Stomach smooth muscle (tissue), 2 donors: ENCODE measurements around the gene HOXD9.

Experiments
- H3K27ac ChIP-seq: one replicate; pipeline ENCODE4 v1.7.0; 2013; ENCODE audit warnings: mild to moderate bottlenecking, low read length, inconsistent platforms
- H3K27me3 ChIP-seq, 2 donors: one replicate each; pipeline ENCODE4 v1.7.0; 2013; ENCODE audit warnings: low read length in 2 of 2; ENCODE audit not compliant: insufficient read depth in 2 of 2, control insufficient read depth in 1 of 2
- H3K36me3 ChIP-seq, 2 donors: one replicate each; pipeline ENCODE4 v1.7.0; 2013; ENCODE audit warnings: low read length in 2 of 2; ENCODE audit not compliant: control insufficient read depth in 2 of 2, insufficient read depth in 2 of 2
- H3K4me1 ChIP-seq: one replicate; pipeline ENCODE4 v1.7.0; 2013; ENCODE audit warnings: low read length; ENCODE audit not compliant: control insufficient read depth, insufficient read depth
- H3K4me3 ChIP-seq, 2 donors: one replicate each; pipeline ENCODE4 v1.7.0; 2013; ENCODE audit warnings: low read length in 2 of 2
- H3K9ac ChIP-seq, 2 donors: one replicate each; pipeline ENCODE4 v1.7.0; 2013; ENCODE audit warnings: low read length in 2 of 2, mild to moderate bottlenecking in 1 of 2
- H3K9me3 ChIP-seq, 2 donors: one replicate each; pipeline ENCODE4 v1.7.0; 2013; ENCODE audit warnings: low read length in 2 of 2; ENCODE audit not compliant: control insufficient read depth in 2 of 2
- donor health status: healthy.
- donor health status: Pancreatic carcinoma.

HOXD9 gene

GRCh38 chr2:176160986-176161824, 38.7 kb downstream of the HOXD9 start:
- Histone ChIP-seq H3K27me3 (peaks cover 78 to 97% of the 10 kb centered on the region in 2 donors), H3K27ac (no peak overlapping the region), H3K4me3 (no peak overlapping the region), H3K36me3 (no peaks in the 10 kb centered on the region), H3K9ac (no peak overlapping the region), H3K9me3 (no peaks in the 10 kb centered on the region), H3K4me1 (peaks cover 18% of the 10 kb centered on the region)

- Histone ChIP-seq H3K27ac (no peak overlapping the region), H3K36me3 (no peaks in the 10 kb centered on the region), H3K9me3 (no peaks in the 10 kb centered on the region), H3K27me3 (peaks cover 74 to 95% of the 10 kb centered on the region in 2 donors), H3K9ac (no peak overlapping the region), H3K4me3 (no peak overlapping the region), H3K4me1 (peaks cover 18% of the 10 kb centered on the region)
These were observed 39.5 kb downstream of the HOXD9 start for GRCh38 chr2:176161825-176162626.

- Histone ChIP-seq H3K36me3 (no peaks in the 10 kb centered on the region), H3K4me1 (peaks cover 11% of the 10 kb centered on the region), H3K27me3 (peaks cover 68 to 84% of the 10 kb centered on the region in 2 donors), H3K9me3 (no peaks in the 10 kb centered on the region), H3K4me3 (no peak overlapping the region), H3K9ac (no peak overlapping the region), H3K27ac (no peak overlapping the region)
These were observed 40.6 kb downstream of the HOXD9 start for GRCh38 chr2:176162911-176163671.

- Histone ChIP-seq H3K4me1 (peaks cover 11% of the 10 kb centered on the region), H3K27me3 (peaks cover 64 to 79% of the 10 kb centered on the region in 2 donors), H3K9me3 (no peaks in the 10 kb centered on the region), H3K9ac (no peak overlapping the region), H3K36me3 (no peaks in the 10 kb centered on the region), H3K4me3 (no peak overlapping the region), H3K27ac (no peak overlapping the region)
These were observed 41.1 kb downstream of the HOXD9 start for GRCh38 chr2:176163672-176164056.

- no peak overlapping the region for H3K27ac ChIP-seq
- no peak overlapping the region for H3K9ac ChIP-seq
- peaks cover 66 to 75% of the 10 kb centered on the region in 2 donors for H3K27me3 ChIP-seq
- no peak overlapping the region for H3K4me3 ChIP-seq
- peaks cover 10% of the 10 kb centered on the region for H3K4me1 ChIP-seq
- H3K9me3 ChIP-seq: no peaks in the 10 kb centered on the region
- no peaks in the 10 kb centered on the region for H3K36me3 ChIP-seq
These were observed 41.7 kb downstream of the HOXD9 start for GRCh38 chr2:176164201-176164600.

- Histone ChIP-seq H3K4me3 (peak overlapping the region in 1 of 2 donors; percentile 22), H3K9ac (no peak overlapping the region), H3K27ac (no peak overlapping the region), H3K27me3 (peaks cover 65 to 75% of the 10 kb centered on the region in 2 donors), H3K9me3 (no peaks in the 10 kb centered on the region), H3K4me1 (peaks cover 4% of the 10 kb centered on the region), H3K36me3 (no peaks in the 10 kb centered on the region)
These were observed 42.3 kb downstream of the HOXD9 start for GRCh38 chr2:176164611-176165369.

- H3K4me3 ChIP-seq: peak overlapping the region in 1 of 2 donors; percentile 22
- no peaks in the 10 kb centered on the region for H3K9me3 ChIP-seq
- H3K27ac ChIP-seq: no peak overlapping the region
- H3K36me3 ChIP-seq: no peaks in the 10 kb centered on the region
- no peaks in the 10 kb centered on the region for H3K4me1 ChIP-seq
- no peak overlapping the region for H3K9ac ChIP-seq
- H3K27me3 ChIP-seq: peaks cover 64 to 74% of the 10 kb centered on the region in 2 donors
These were observed 43.0 kb downstream of the HOXD9 start for GRCh38 chr2:176165370-176166050.

- H3K4me3 ChIP-seq: no peak overlapping the region
- H3K36me3 ChIP-seq: no peaks in the 10 kb centered on the region
- H3K9me3 ChIP-seq: no peaks in the 10 kb centered on the region
- H3K27ac ChIP-seq: no peak overlapping the region
- H3K9ac ChIP-seq: no peak overlapping the region
- peaks cover under 1% of the 10 kb centered on the region for H3K4me1 ChIP-seq
- H3K27me3 ChIP-seq: peaks cover 64 to 73% of the 10 kb centered on the region in 2 donors
These were observed 43.8 kb downstream of the HOXD9 start for GRCh38 chr2:176166272-176166671.

- no peaks in the 10 kb centered on the region for H3K9me3 ChIP-seq
- no peak overlapping the region for H3K9ac ChIP-seq
- H3K36me3 ChIP-seq: no peaks in the 10 kb centered on the region
- H3K4me3 ChIP-seq: no peak overlapping the region
- H3K4me1 ChIP-seq: peaks cover 10% of the 10 kb centered on the region
- peaks cover 64 to 74% of the 10 kb centered on the region in 2 donors for H3K27me3 ChIP-seq
- H3K27ac ChIP-seq: no peak overlapping the region
These were observed 44.9 kb downstream of the HOXD9 start for GRCh38 chr2:176167398-176167797.
